Sigmoid colon (tissue), 7 donors: ENCODE measurements around the gene ITM2B. TPM values are rescaled to one million over a fixed set of nuclear protein-coding genes. Genes with fewer than 3 reads are reported as not detected.

Source experiments
- DNase-seq: peaks from one replicate; pipeline ENCODE4 v3.0.0-alpha.2; 2019
- H3K27ac ChIP-seq, 4 donors: fragments of 200-600 bp; sonication (generic); one replicate each; pipeline ENCODE4 v1.5.1; 2016 to 2019; ENCODE audit warnings: mild to moderate bottlenecking in 1 of 4
- H3K27me3 ChIP-seq, 3 donors: fragments of 200-600 bp; sonication (generic); one replicate each; pipeline ENCODE4 v1.5.1; 2019; ENCODE audit warnings: mild to moderate bottlenecking in 1 of 3
- H3K36me3 ChIP-seq, 4 donors: fragments of 200-600 bp; sonication (generic); one replicate each; pipeline ENCODE4 v1.5.1; 2016 to 2019
- H3K4me1 ChIP-seq, 4 donors: fragments of 200-600 bp; sonication (generic); one replicate each; pipeline ENCODE4 v1.5.1; 2017 to 2019
- H3K4me3 ChIP-seq, 4 donors: fragments of 200-600 bp; sonication (generic); one replicate each; pipeline ENCODE4 v1.5.1; 2017 to 2019; ENCODE audit warnings: mild to moderate bottlenecking in 2 of 4, moderate library complexity in 1 of 4
- H3K9me3 ChIP-seq, 4 donors: fragments of 200-600 bp in 3 of 4; sonication (generic) in 3 of 4; one replicate each; pipeline versions ENCODE4 v1.5.1 to v1.6.1; 2013 to 2019
- EP300 ChIP-seq, 4 donors: sonication (generic); formaldehyde crosslinking; IDR thresholded peaks; one replicate each; pipeline ENCODE4 v1.6.1; 2017; ENCODE audit warnings: antibody characterized with exemption in 4 of 4
- POLR2A ChIP-seq, 2 donors: fragments of 450-650 bp; IDR thresholded peaks; one replicate each; pipeline ENCODE4 v1.6.1; 2016; ENCODE audit warnings: antibody characterized with exemption in 2 of 2, mild to moderate bottlenecking in 2 of 2, moderate library complexity in 2 of 2
- POLR2AphosphoS5 ChIP-seq, 4 donors: sonication (generic); formaldehyde crosslinking; IDR thresholded peaks; one replicate each; pipeline ENCODE4 v1.6.1; 2017; ENCODE audit warnings: antibody characterized with exemption in 4 of 4
- WGBS, 2 donors: extraction: QIAGEN DNeasy Blood & Tissue Kit; methylation state at CpG; one replicate each; pipeline ENCODE4 v1.1.7; 2013; 5-methylcytosine and 5-hydroxymethylcytosine counted together
- intact Hi-C: fragments of 100-400 bp; cut with DNase I; formaldehyde crosslinking; loops from one replicate; pipeline ENCODE4 v1.15.1; 2023
- polyA plus RNA-seq, 3 donors: library from polyadenylated mRNA; stranded (reverse); fragments of 200-250 nt; gene quantifications; one replicate each; pipeline ENCODE4 v1.2.3, GENCODE V29; 2013
- total RNA-seq, 4 donors: library from RNA; depleted of rRNA; stranded (reverse); fragments of >200 nt; gene quantifications; one replicate each; pipeline ENCODE4 v1.1.0, GENCODE V29; 2016
- TF ChIP-seq, protein P1 (sequence below), 4 experiments: fragments of 450-650 bp in 3 of 4; fragments of 200-600 bp in 1 of 4; IDR thresholded peaks; one replicate each; pipeline ENCODE4 v1.5.1; 2016 to 2019; ENCODE audit warnings: antibody characterized with exemption in 4 of 4, mild to moderate bottlenecking in 3 of 4, moderate library complexity in 2 of 4
- donor health status: healthy with polysubstance abuse.
- donor health status: Bipolar disorder and iron deficiency.
- donor health status: healthy.

The ITM2B gene
- total and polyA plus RNA-seq, 7 donors: 147 to 478 (median 285) TPM

DNA sequence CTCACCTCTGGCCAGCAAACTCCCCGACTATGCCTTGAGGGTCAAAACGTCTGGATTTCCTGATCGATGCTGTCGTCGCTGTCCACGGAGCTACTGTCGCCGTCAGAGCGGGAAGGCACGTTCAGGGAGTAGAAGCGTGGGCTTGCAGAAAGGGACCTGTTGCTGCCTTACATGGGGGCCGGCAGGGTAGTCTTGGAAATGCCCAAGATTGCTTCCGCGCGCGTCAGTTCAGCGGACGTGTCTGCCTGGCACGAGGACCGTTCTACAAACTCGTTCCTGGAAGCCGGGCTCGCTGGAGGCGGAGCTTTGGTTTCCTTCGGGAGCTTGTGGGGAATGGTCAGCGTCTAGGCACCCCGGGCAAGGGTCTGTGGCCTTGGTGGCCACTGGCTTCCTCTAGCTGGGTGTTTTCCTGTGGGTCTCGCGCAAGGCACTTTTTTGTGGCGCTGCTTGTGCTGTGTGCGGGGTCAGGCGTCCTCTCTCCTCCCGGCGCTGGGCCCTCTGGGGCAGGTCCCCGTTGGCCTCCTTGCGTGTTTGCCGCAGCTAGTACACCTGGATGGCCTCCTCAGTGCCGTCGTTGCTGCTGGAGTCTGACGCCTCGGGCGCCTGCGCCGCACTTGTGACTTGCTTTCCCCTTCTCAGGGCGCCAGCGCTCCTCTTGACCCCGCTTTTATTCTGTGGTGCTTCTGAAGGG, 86.0 kb downstream of the ITM2B start:
- peaks cover 0 to 4% (median 0%) of the 10 kb centered on the region in 4 donors for H3K4me1 ChIP-seq
- intact Hi-C loops: no loop called here
- DNase-seq: peak; percentile 77
- WGBS, 2 donors: 52 to 60% methylated on average over 47 of the region's 47 CpGs
- TF ChIP-seq, protein P1, sequence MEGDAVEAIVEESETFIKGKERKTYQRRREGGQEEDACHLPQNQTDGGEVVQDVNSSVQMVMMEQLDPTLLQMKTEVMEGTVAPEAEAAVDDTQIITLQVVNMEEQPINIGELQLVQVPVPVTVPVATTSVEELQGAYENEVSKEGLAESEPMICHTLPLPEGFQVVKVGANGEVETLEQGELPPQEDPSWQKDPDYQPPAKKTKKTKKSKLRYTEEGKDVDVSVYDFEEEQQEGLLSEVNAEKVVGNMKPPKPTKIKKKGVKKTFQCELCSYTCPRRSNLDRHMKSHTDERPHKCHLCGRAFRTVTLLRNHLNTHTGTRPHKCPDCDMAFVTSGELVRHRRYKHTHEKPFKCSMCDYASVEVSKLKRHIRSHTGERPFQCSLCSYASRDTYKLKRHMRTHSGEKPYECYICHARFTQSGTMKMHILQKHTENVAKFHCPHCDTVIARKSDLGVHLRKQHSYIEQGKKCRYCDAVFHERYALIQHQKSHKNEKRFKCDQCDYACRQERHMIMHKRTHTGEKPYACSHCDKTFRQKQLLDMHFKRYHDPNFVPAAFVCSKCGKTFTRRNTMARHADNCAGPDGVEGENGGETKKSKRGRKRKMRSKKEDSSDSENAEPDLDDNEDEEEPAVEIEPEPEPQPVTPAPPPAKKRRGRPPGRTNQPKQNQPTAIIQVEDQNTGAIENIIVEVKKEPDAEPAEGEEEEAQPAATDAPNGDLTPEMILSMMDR (IDR thresholded peaks at IDR 0.05): no peak
- TF ChIP-seq POLR2AphosphoS5 (IDR thresholded peaks at IDR 0.05): no peak
- no peak for TF ChIP-seq POLR2A (IDR thresholded peaks at IDR 0.05)
- no peak for TF ChIP-seq EP300 (IDR thresholded peaks at IDR 0.05)
- no peaks in the 10 kb centered on the region for H3K27me3 ChIP-seq
- H3K27ac ChIP-seq: no peak overlapping the region
- H3K4me3 ChIP-seq: peak overlapping the region in 3 of 4 donors; percentile 31 to 36 (median 35)
- H3K36me3 ChIP-seq: no peaks in the 10 kb centered on the region
- H3K9me3 ChIP-seq: peaks cover 0 to 5% (median 0%) of the 10 kb centered on the region in 4 donors

Other genes starting within 250 kb of the ITM2B start
- gene SUCLA2, start 231.9 kb upstream of the ITM2B start, total RNA-seq: 10 to 100 TPM; 34.9 to 62.1 (median 44.2) TPM
- gene SUCLA2, start 231.9 kb upstream of the ITM2B start, polyA plus RNA-seq: 100 to 1,000 TPM in 1 of 3 donors, 10 to 100 TPM in 2; 43.2 to 102 (median 45.2) TPM
- gene NUDT15, start 195.5 kb upstream of the ITM2B start, total RNA-seq: 1 to 10 TPM; 6.6 to 8.9 (median 7.8) TPM
- 10 to 100 TPM; 23.0 to 53.4 (median 40.2) TPM for gene NUDT15, start 195.5 kb upstream of the ITM2B start, polyA plus RNA-seq
- gene MED4, start 138.1 kb upstream of the ITM2B start, total RNA-seq: 10 to 100 TPM; 38.5 to 63.5 (median 43.5) TPM
- 10 to 100 TPM; 49.9 to 76.9 (median 61.5) TPM for gene MED4, start 138.1 kb upstream of the ITM2B start, polyA plus RNA-seq
- gene RB1, start 70.5 kb downstream of the ITM2B start, total RNA-seq: 10 to 100 TPM; 26.0 to 35.6 (median 32.3) TPM
- gene RB1, start 70.5 kb downstream of the ITM2B start, polyA plus RNA-seq: 10 to 100 TPM; 15.6 to 32.4 (median 15.7) TPM
- gene LPAR6, start 179.9 kb downstream of the ITM2B start, total RNA-seq: 10 to 100 TPM; 11.5 to 24.2 (median 15.0) TPM
- gene LPAR6, start 179.9 kb downstream of the ITM2B start, polyA plus RNA-seq: 10 to 100 TPM; 11.4 to 16.2 (median 15.0) TPM